SK-N-SH treated with all-trans-retinoic acid at 6 μM for 48 hours (cell line): ENCODE data around the gene KCTD17.

Source experiments
- ATAC-seq: fragments of 200-7000 bp; cut with Tn5 transposase; 3 replicates; pipeline ENCODE4 v1.9.1; 2020; ENCODE audit warnings: mild to moderate bottlenecking, moderate library complexity
- ARNTL ChIP-seq: fragments of 450-650 bp; formaldehyde crosslinking; IDR thresholded peaks from 2 replicates; pipeline ENCODE4 v1.5.0; 2020; ENCODE audit warnings: low read depth, mild to moderate bottlenecking, moderate library complexity, borderline replicate concordance
- BACH2 ChIP-seq: fragments of 250-450 bp; sonication (Bioruptor Pico); IDR thresholded peaks from 2 replicates; pipeline ENCODE4 v1.9.0; 2021; ENCODE audit warnings: mild to moderate bottlenecking, borderline replicate concordance
- CSDC2 ChIP-seq: fragments of 250-450 bp; sonication (Bioruptor Pico); IDR thresholded peaks from 2 replicates; pipeline ENCODE4 v1.5.0; 2020; ENCODE audit warnings: mild to moderate bottlenecking, moderate library complexity
- ESRRG ChIP-seq: fragments of 250-450 bp; sonication (Bioruptor Pico); IDR thresholded peaks from 2 replicates; pipeline ENCODE4 v1.6.1; 2021; ENCODE audit warnings: mild to moderate bottlenecking
- GLIS3 ChIP-seq: fragments of 250-450 bp; sonication (Bioruptor Pico); IDR thresholded peaks from 2 replicates; pipeline ENCODE4 v1.5.0; 2020; ENCODE audit warnings: mild to moderate bottlenecking, moderate library complexity
- OSR1 ChIP-seq: fragments of 250-450 bp; sonication (Bioruptor Pico); IDR thresholded peaks from 2 replicates; pipeline ENCODE4 v1.8.0; 2022; ENCODE audit warnings: moderate library complexity, mild to moderate bottlenecking, inconsistent platforms
- PPARA ChIP-seq: fragments of 250-450 bp; sonication (Bioruptor Pico); IDR thresholded peaks from 2 replicates; pipeline ENCODE4 v1.5.0; 2020; ENCODE audit warnings: mild to moderate bottlenecking, borderline replicate concordance
- RARB ChIP-seq: fragments of 250-450 bp; sonication (Bioruptor Pico); IDR thresholded peaks from 2 replicates; pipeline ENCODE4 v1.8.0; 2021; ENCODE audit warnings: mild to moderate bottlenecking, moderate library complexity
- SNAI2 ChIP-seq: fragments of 250-450 bp; sonication (Bioruptor Pico); IDR thresholded peaks from 2 replicates; pipeline ENCODE4 v1.5.0; 2020; ENCODE audit warnings: mild to moderate bottlenecking, moderate library complexity
- TCF4 ChIP-seq: fragments of 250-450 bp; sonication (Bioruptor Pico); IDR thresholded peaks from 2 replicates; pipeline ENCODE4 v1.8.0; 2021; ENCODE audit warnings: mild to moderate bottlenecking, moderate library complexity, borderline replicate concordance
- TOX ChIP-seq: fragments of 250-450 bp; sonication (Bioruptor Pico); IDR thresholded peaks from 2 replicates; pipeline ENCODE4 v1.8.0; 2021; ENCODE audit warnings: mild to moderate bottlenecking, moderate library complexity, borderline replicate concordance
- ZC3H10 ChIP-seq: fragments of 250-450 bp; sonication (Bioruptor Pico); IDR thresholded peaks from 2 replicates; pipeline ENCODE4 v1.5.1; 2021; ENCODE audit warnings: mild to moderate bottlenecking, moderate library complexity
- ZFP3 ChIP-seq: fragments of 250-450 bp; sonication (Bioruptor Pico); IDR thresholded peaks from 2 replicates; pipeline ENCODE4 v1.5.0; 2020; ENCODE audit warnings: mild to moderate bottlenecking, moderate library complexity
- ZFP30 ChIP-seq: fragments of 450-650 bp; formaldehyde crosslinking; IDR thresholded peaks from 2 replicates; pipeline ENCODE4 v1.5.0; 2022; ENCODE audit warnings: mild to moderate bottlenecking, moderate library complexity
- ZNF565 ChIP-seq: fragments of 450-650 bp; formaldehyde crosslinking; conservative IDR thresholded peaks from 2 replicates; pipeline ENCODE4 v1.5.0; 2020; ENCODE audit warnings: low read depth, mild to moderate bottlenecking, moderate library complexity
- ZNF70 ChIP-seq: fragments of 450-650 bp; formaldehyde crosslinking; IDR thresholded peaks from 2 replicates; pipeline ENCODE4 v1.5.0; 2020; ENCODE audit warnings: mild to moderate bottlenecking, moderate library complexity
- TF ChIP-seq, protein P1 (sequence below): fragments of 250-450 bp; sonication (Bioruptor Pico); IDR thresholded peaks from 2 replicates; pipeline ENCODE4 v1.8.0; 2020; ENCODE audit warnings: mild to moderate bottlenecking, moderate library complexity, borderline replicate concordance
- TF ChIP-seq, protein P2 (sequence below): fragments of 250-450 bp; sonication (Bioruptor Pico); IDR thresholded peaks from 2 replicates; pipeline ENCODE4 v1.8.0; 2021; ENCODE audit warnings: low read depth, mild to moderate bottlenecking, moderate library complexity, borderline replicate concordance
- TF ChIP-seq, protein P3 (sequence below): fragments of 250-450 bp; sonication (Bioruptor Pico); IDR thresholded peaks from 2 replicates; pipeline ENCODE4 v1.5.0; 2020; ENCODE audit warnings: mild to moderate bottlenecking, moderate library complexity
- TF ChIP-seq, protein P4 (sequence below): fragments of 250-450 bp; sonication (Bioruptor Pico); IDR thresholded peaks from 2 replicates; pipeline ENCODE4 v1.5.1; 2020; ENCODE audit warnings: low read depth, mild to moderate bottlenecking, moderate library complexity

The KCTD17 gene

DNA sequence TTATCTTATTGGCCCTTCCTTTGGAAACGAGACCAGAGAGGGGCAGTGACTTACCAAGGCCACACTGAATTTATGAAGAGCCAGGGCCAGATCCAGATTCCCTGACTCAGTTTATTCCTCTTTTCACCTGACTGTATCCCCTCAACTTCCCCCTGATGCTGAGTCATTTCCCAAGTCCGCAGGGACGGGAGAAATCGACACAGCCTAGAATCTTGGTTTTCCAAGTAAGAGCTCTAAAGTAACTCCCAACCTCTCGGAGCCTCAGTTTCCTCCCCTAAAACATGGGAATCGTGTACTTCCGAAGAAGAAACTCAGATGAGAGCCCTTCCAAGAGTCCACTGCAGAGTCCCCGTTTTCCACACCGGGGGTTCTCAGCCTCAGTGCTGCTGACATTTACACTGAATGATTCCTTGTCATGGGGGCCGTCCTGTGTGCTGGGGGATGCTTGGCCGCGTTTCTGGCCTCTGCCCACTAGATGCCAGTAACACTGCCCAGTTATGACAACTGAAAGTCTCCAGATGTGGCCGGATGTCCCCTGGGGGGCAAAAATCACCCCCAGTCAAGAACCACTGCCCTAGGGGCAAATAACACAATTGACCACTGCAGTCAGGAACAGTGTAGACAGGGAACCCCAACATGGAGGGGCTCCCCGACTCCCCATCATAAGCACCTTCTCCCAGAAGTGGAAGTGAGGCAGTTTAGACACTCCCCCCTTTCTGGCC lies 20.8 kb upstream of the KCTD17 start:
- no peak for TF ChIP-seq PPARA (CRISPR knock-in tag)
- TF ChIP-seq, protein P1, sequence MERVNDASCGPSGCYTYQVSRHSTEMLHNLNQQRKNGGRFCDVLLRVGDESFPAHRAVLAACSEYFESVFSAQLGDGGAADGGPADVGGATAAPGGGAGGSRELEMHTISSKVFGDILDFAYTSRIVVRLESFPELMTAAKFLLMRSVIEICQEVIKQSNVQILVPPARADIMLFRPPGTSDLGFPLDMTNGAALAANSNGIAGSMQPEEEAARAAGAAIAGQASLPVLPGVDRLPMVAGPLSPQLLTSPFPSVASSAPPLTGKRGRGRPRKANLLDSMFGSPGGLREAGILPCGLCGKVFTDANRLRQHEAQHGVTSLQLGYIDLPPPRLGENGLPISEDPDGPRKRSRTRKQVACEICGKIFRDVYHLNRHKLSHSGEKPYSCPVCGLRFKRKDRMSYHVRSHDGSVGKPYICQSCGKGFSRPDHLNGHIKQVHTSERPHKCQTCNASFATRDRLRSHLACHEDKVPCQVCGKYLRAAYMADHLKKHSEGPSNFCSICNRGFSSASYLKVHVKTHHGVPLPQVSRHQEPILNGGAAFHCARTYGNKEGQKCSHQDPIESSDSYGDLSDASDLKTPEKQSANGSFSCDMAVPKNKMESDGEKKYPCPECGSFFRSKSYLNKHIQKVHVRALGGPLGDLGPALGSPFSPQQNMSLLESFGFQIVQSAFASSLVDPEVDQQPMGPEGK (CRISPR knock-in tag), result peak; percentile 18; the same call in 1 of the 2 replicates
- peak; percentile 39; the same call in 1 of the 3 replicates for ATAC-seq

DNA sequence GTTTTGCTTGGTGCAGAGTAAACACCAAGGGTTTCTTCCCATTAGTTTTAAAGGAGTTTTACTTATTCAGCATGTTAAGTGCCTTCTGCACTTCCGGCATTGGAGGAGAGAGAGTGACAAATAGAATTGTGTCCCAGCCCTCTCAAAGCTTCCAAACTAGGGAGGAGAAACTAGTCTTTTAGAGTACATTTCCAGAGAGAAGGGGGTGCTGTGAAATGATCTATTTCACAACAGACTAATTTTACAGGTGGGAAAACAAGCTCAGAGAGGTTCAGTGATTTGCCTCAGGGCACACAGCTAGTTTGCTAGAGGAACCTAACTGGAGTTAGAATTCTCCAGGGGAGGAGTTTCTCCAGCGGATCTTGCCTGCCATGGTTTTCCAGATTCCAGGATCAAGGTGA lies 19.4 kb upstream of the KCTD17 start:
- TF ChIP-seq TOX (CRISPR knock-in tag) (no peak), BACH2 (no peak)
- TF ChIP-seq, protein P2, sequence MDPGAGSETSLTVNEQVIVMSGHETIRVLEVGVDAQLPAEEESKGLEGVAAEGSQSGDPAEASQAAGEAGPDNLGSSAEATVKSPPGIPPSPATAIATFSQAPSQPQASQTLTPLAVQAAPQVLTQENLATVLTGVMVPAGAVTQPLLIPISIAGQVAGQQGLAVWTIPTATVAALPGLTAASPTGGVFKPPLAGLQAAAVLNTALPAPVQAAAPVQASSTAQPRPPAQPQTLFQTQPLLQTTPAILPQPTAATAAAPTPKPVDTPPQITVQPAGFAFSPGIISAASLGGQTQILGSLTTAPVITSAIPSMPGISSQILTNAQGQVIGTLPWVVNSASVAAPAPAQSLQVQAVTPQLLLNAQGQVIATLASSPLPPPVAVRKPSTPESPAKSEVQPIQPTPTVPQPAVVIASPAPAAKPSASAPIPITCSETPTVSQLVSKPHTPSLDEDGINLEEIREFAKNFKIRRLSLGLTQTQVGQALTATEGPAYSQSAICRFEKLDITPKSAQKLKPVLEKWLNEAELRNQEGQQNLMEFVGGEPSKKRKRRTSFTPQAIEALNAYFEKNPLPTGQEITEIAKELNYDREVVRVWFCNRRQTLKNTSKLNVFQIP, result no peak
- TF ChIP-seq, protein P3, sequence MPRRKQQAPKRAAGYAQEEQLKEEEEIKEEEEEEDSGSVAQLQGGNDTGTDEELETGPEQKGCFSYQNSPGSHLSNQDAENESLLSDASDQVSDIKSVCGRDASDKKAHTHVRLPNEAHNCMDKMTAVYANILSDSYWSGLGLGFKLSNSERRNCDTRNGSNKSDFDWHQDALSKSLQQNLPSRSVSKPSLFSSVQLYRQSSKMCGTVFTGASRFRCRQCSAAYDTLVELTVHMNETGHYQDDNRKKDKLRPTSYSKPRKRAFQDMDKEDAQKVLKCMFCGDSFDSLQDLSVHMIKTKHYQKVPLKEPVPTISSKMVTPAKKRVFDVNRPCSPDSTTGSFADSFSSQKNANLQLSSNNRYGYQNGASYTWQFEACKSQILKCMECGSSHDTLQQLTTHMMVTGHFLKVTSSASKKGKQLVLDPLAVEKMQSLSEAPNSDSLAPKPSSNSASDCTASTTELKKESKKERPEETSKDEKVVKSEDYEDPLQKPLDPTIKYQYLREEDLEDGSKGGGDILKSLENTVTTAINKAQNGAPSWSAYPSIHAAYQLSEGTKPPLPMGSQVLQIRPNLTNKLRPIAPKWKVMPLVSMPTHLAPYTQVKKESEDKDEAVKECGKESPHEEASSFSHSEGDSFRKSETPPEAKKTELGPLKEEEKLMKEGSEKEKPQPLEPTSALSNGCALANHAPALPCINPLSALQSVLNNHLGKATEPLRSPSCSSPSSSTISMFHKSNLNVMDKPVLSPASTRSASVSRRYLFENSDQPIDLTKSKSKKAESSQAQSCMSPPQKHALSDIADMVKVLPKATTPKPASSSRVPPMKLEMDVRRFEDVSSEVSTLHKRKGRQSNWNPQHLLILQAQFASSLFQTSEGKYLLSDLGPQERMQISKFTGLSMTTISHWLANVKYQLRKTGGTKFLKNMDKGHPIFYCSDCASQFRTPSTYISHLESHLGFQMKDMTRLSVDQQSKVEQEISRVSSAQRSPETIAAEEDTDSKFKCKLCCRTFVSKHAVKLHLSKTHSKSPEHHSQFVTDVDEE, result no peak
- ATAC-seq, result no peak

DNA sequence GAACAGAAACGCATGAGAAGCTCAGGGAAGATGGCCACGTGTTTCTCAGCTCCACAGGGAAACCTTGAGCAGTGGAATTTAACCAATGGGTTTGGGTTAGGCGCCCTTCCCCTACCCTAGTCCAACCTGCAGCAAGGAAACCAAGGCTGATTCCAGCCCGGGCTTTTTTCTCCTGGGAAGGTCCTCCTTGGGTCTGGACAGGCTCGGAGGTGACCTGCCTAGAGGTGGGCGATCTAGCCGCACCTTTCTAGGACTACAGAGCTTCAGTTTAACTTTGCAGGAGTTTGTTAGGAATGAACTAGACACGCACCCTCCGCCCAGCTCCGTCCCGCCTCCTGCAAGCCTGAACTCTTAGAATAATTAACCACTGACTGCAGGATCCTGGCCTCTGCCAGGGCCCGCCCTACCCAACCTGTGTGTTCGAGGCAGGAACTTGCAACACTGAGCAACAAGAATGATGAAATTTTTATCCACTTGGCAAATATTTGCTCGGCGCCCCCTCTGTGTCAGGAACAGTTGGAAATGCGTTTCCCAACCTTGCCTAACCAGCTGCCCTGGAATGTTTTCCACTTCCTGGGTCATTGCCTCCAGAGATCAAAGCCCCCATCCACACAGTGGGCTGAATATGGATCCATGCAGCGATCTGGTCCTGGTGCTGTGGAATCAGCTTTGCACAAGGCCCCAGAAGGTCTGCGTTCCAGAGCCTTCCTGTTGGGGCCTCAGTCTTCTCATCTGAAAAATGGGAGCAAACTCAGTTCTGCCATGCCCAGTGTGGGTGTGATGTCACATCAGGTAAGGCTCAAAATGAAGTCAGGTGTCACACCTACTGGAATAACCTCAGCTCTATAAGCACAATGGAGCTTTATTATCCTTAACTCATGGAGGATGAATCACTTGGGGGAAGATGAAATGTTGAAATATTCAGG lies 18.7 kb upstream of the KCTD17 start:
- no peak for ATAC-seq
- TF ChIP-seq ZFP3, result no peak
- no peak for TF ChIP-seq TCF4
- TF ChIP-seq BACH2, result no peak
- TF ChIP-seq, protein P4, sequence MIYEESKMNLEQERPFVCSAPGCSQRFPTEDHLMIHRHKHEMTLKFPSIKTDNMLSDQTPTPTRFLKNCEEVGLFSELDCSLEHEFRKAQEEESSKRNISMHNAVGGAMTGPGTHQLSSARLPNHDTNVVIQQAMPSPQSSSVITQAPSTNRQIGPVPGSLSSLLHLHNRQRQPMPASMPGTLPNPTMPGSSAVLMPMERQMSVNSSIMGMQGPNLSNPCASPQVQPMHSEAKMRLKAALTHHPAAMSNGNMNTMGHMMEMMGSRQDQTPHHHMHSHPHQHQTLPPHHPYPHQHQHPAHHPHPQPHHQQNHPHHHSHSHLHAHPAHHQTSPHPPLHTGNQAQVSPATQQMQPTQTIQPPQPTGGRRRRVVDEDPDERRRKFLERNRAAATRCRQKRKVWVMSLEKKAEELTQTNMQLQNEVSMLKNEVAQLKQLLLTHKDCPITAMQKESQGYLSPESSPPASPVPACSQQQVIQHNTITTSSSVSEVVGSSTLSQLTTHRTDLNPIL, result no peak
- no peak for TF ChIP-seq RARB
- TF ChIP-seq ZFP30 (CRISPR knock-in tag), result no peak
- no peak for TF ChIP-seq PPARA (CRISPR knock-in tag)
- no peak for TF ChIP-seq ZC3H10 (CRISPR knock-in tag)
- no peak for TF ChIP-seq CSDC2 (CRISPR knock-in tag)
- no peak for TF ChIP-seq ESRRG (CRISPR knock-in tag)
- TF ChIP-seq, protein P3, result no peak
- TF ChIP-seq SNAI2 (CRISPR knock-in tag), result no peak
- TF ChIP-seq ARNTL (CRISPR knock-in tag), result no peak
- TF ChIP-seq GLIS3 (CRISPR knock-in tag), result no peak
- TF ChIP-seq, protein P2, result no peak
- TF ChIP-seq, protein P1 (CRISPR knock-in tag), result no peak
- TF ChIP-seq TOX (CRISPR knock-in tag), result no peak
- TF ChIP-seq OSR1, result no peak
- TF ChIP-seq ZNF70 (CRISPR knock-in tag), result no peak
- TF ChIP-seq ZNF565 (CRISPR knock-in tag), result no peak
- TF ChIP-seq, all 23 proteins: peak for 0
